HG03135 (cell line): ENCODE measurements around the gene TSNAX.

ENCODE experiments used
- ATAC-seq: cut with Tn5 transposase; IDR thresholded peaks from one replicate; pipeline ENCODE4 v1.9.1; 2021; ENCODE audit warnings: mild to moderate bottlenecking, moderate library complexity; ENCODE audit not compliant: unreplicated experiment

Gene TSNAX

GRCh38 chr1:231518485-231519034, 9.9 kb upstream of the TSNAX start:
- no peak for ATAC-seq

DNA sequence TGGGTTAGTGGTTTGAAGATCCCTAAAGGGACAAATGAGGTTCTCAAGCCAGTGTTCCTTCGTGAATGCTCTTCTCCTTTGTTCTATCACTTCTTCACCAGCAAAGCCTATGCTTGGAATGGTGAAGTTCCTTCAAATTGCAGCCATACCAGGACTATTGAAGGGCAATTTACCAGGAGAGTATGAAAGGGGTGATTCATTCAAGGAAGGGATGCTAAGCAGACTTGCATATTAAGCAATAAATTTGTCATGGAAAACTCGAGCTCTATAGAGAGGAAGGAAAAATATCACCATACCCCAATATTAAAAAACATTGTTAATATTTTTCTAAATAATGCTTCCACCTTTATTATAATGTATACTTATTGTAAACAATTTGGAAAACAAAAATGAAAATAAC, 9.3 kb upstream of the TSNAX start:
- ATAC-seq, result no peak

DNA sequence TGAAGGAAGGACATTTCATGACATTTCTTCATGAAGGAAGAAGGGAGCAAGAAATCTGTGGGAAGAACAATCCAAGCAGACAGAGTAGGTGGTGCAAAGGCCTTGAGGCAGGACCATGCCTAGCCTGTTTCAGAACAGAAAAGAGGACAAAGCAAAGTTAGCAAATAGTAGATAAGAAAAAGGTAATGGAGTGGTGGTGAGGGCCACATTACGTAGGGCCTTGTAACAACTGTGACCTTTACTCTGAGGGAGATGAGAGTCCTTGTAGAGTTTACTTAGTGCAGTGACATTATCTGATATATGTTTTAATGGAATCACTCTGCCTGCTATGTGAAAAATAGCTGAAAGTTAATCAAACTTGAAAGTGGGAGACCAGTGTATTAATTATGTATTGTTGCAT, 6.4 kb upstream of the TSNAX start:
- no peak for ATAC-seq

- ATAC-seq, result no peak
Measured at GRCh38 chr1:231522931-231523642, 5.4 kb upstream of the TSNAX start.

- ATAC-seq, result no peak
Measured at GRCh38 chr1:231523816-231524215, 4.7 kb upstream of the TSNAX start.

GRCh38 chr1:231526536-231526935, 1.9 kb upstream of the TSNAX start:
- ATAC-seq, result no peak

DNA sequence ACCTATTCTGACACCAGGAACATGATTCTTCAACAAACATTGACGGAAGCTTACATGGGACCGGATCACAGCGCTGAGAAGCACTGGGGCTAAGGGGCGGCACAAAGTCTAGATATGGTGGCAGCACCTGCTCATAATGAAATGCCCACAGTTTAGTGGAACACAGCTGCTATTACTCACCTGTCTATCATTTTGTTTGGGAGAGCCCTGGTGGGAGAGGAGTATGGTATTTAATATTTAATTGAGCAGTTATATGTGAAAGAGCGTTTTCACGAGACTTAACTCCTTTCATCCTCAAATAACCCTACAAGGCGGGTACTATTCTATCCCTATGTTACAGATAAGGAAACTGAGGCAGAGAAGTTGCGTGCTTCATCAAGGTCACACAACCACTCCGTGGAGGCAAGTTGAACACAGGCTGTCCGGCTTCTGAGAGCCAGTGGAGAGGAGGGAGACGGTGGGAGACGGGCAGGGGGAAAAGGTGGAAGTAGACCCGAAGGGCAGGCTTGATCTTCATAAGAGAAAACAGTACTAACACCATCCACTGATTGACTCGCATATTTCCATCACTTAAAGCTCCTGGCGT, 790 bp upstream of the TSNAX start:
- ATAC-seq, result peak; percentile 19

DNA sequence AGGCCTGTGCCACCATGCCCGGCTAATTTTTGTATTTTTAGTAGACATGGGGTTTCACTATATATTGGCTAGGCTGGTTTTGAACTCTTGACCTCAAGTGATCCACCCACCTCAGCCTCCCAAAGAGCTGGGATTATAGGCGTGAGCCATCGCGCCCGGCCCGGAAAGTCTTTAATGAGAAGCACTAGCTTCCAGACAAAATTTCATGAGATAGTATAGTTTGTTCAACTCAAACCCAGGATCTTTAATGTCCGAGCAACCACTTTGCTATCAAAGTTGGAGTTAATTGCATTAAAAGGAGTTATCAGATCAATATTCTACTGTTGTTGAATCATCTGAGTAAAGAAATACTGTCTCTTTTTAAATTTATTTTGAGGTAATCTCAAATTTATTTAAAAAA, 4.8 kb downstream of the TSNAX start:
- no peak for ATAC-seq

DNA sequence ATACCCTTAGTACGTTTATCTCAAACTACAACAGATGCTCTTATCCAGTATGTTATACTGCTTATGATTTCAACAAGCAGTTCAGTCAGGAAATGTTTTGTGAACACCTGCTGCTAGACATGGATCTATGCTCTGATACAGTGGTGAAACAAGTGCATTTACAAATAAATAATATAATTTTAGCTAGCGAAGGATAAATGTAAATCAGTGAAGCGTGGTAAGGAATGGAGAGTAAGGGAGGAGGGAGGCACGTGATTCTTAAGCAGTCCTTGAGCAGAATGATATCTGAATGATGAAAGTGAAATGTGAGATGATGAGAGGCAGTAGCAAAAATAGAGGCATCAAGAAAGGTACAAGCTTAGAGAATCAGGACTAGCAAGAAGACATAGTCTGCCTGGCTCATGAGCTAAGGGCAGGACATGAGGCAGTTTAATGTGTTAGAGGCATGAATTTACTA, 6.3 kb downstream of the TSNAX start:
- no peak for ATAC-seq

GRCh38 chr1:231536099-231536498, 7.6 kb downstream of the TSNAX start:
- no peak for ATAC-seq

- no peak for ATAC-seq
Measured at GRCh38 chr1:231540847-231541246, 12.4 kb downstream of the TSNAX start.

DNA sequence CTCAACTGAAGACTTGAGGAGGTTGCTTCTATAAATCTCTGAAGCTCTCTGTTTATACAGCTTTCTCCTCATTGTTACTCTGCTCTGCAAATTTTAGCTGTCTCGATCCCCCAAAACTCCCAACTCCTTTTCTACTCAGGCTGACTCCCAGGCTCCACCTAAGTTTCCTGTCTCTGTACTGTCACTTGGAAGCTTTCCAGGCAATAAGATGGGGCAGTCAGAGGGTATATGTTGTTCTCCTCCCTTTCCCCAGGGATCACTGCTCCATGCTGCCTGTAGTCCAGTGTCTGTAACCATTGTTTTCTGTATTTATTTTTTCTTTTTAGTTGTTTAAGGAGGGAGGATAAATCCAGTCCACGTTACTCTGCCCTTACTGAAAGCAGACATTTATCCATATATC, 13.4 kb downstream of the TSNAX start:
- no peak for ATAC-seq

GRCh38 chr1:231544943-231545592, 16.6 kb downstream of the TSNAX start:
- ATAC-seq, result no peak

- no peak for ATAC-seq
Measured at GRCh38 chr1:231546693-231547092, 18.2 kb downstream of the TSNAX start.

GRCh38 chr1:231549733-231550447, 21.4 kb downstream of the TSNAX start:
- ATAC-seq, result no peak

- no peak for ATAC-seq
Measured at GRCh38 chr1:231550448-231550781, 21.9 kb downstream of the TSNAX start.

DNA sequence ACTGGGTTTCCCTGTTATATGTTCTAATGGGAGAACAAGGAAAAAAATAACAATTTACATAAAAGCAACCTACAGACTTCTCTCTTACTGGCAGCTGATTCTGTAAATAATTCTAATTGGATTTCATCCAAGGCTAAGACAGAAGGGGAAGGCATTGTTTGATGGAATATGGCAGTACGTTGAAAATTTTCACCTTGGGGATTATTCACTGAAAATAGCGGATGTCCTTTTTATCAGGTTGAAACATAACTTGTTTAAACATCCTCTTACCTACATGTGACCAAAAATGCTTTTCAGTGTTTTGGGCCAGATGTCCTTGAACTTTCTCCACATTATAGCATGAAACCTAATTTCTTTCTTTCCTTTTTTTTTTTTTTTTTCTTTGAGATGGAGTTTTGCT, 24.9 kb downstream of the TSNAX start:
- ATAC-seq, result no peak

GRCh38 chr1:231554969-231555368, 26.5 kb downstream of the TSNAX start:
- no peak for ATAC-seq

DNA sequence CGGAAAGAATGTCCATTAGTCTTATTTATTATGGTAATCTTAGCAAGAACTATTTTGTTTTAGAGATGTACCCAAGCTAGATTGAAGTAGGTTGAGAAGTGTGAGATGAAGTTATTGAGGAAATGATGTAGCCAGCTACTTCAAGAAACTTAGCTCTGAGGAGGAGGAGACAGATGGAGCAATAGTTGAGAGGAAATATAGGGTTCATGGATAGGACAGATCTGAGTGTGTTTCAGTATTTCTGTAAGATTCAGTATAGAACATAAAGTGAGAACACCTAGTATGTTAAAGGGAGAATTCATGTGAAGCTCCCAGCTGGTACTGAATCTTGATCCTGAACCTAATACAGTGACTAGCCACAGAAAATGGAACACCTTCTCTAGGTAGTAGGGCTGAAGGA, 28.9 kb downstream of the TSNAX start:
- ATAC-seq, result no peak

DNA sequence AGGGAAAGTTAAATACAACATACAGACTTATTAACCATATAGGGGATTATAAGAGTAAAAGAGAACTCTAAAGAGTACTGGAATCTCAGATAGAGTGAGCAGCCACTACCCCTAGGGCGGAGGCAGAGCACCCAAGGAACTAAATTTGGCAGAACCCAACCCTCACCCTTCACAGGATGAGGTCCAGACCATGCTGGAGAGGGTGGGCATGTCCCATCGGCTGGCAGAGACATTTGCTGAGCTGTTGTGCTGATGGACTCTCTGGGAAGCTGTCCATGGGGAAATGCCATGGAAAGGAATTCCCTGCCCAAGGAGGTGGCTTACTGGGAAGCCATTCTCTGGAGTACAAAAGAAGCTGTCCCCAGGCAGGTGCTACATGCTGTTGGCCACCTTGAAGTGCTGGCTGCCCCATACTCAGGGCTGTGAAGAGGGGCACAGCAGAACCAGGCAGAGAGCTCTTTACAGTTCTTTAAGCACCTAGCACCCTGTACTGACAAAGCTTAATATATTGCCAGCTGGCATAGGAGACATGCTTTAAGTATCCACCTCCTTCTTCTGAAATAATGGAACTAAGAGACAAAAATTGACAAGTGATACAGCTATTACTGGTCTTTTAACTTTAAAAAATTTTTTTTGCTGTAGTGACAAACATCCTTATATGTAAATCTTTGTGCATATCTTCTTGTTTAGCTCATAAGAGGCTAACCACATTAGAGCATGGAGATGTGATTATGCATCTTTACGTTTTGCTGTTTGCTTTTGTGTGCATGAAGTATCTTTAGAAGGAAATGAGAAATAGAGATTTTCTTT, 29.6 kb downstream of the TSNAX start:
- no peak for ATAC-seq
